ENCODE results near the gene ZNF888.
"Not testable (repeated sequence)": the region's sequence is repeated elsewhere in the genome, so short reads cannot be mapped to it uniquely, and the experiment has no call there.

Gene ZNF888

GRCh38 chr19:52872996-52873395, 50.2 kb downstream of the ZNF888 start:
- DNase-seq (ENCODE audit: low spot score): not testable (repeated sequence)

GRCh38 chr19:52871466-52871865, 51.8 kb downstream of the ZNF888 start:
- no peak for DNase-seq (ENCODE audit: low spot score)

- not testable (repeated sequence) for DNase-seq (ENCODE audit: low spot score)
Measured at GRCh38 chr19:52868031-52868430, 55.2 kb downstream of the ZNF888 start.

- peak; percentile 13 for DNase-seq (ENCODE audit: low spot score)
Measured at GRCh38 chr19:52857378-52858191, 65.6 kb downstream of the ZNF888 start, which contains the start of gene ZNF468. Gene ZNF468, minus strand, starts transcription at chr19:52857619. Its CDS starts 3,347 bp downstream, at chr19:52854272.

- DNase-seq (ENCODE audit: low spot score): not testable (repeated sequence)
Measured at GRCh38 chr19:52856540-52857377, 66.5 kb downstream of the ZNF888 start.

Data from hepatic stellate cell (primary cell).